ENCODE data around the gene CD44. TPM values are rescaled to one million over a fixed set of nuclear protein-coding genes. Genes with fewer than 3 reads are reported as not detected.
A peak's percentile ranks its signal among the peaks of the same experiment; 100 is the strongest.
"Not testable (repeated sequence)": the region's sequence is repeated elsewhere in the genome, so short reads cannot be mapped to it uniquely, and the experiment has no call there.

Gene CD44
- total RNA-seq (446 and 660 TPM in 2 replicates), polyA plus RNA-seq (980 and 2,078 TPM in 2 replicates), polyA minus RNA-seq (ENCODE audit: low replicate concordance) (898 and 1,775 TPM in 2 replicates)
- 599 and 1,130 TPM in 2 replicates for polyA plus RNA-seq (2012)

DNA sequence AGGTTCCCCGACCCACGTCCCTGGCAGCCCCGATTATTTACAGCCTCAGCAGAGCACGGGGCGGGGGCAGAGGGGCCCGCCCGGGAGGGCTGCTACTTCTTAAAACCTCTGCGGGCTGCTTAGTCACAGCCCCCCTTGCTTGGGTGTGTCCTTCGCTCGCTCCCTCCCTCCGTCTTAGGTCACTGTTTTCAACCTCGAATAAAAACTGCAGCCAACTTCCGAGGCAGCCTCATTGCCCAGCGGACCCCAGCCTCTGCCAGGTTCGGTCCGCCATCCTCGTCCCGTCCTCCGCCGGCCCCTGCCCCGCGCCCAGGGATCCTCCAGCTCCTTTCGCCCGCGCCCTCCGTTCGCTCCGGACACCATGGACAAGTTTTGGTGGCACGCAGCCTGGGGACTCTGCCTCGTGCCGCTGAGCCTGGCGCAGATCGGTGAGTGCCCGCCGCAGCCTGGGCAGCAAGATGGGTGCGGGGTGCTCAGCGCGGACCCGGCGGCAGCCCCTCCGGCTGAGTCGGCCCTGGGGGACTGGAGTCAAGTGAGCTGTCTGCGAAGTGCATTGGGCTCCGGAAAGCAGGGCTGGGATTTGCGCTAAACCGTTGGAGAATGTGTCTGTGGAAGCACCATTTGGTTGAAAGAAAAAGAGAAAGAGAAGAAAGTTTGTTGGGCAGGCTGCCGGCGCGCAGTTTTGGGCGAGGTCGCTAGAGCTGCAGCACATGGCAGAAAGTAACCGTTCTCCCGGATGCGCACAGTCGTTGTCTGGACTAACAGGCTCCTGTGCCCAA lies at the start of gene CD44:
Gene CD44 (plus strand): TSS at position 229 of the 779 bp plus-strand sequence. CDS start 133 bp downstream, at position 362.
- no peak for TF ChIP-seq EZH2 (IDR thresholded peaks at IDR 0.05; ENCODE audit: low read length, missing control alignments)
- TF ChIP-seq, protein P1, sequence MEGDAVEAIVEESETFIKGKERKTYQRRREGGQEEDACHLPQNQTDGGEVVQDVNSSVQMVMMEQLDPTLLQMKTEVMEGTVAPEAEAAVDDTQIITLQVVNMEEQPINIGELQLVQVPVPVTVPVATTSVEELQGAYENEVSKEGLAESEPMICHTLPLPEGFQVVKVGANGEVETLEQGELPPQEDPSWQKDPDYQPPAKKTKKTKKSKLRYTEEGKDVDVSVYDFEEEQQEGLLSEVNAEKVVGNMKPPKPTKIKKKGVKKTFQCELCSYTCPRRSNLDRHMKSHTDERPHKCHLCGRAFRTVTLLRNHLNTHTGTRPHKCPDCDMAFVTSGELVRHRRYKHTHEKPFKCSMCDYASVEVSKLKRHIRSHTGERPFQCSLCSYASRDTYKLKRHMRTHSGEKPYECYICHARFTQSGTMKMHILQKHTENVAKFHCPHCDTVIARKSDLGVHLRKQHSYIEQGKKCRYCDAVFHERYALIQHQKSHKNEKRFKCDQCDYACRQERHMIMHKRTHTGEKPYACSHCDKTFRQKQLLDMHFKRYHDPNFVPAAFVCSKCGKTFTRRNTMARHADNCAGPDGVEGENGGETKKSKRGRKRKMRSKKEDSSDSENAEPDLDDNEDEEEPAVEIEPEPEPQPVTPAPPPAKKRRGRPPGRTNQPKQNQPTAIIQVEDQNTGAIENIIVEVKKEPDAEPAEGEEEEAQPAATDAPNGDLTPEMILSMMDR (conservative IDR thresholded peaks at IDR 0.05 in 1 of 2, IDR thresholded peaks at IDR 0.05 in 1 of 2; ENCODE audit: low read depth in 1 of 2, low read length in 2 of 2), result no peak
- no peaks in the 10 kb centered on the region for H3K9me3 ChIP-seq (ENCODE audit: control insufficient read depth, insufficient read depth, low read depth, low read length)
- no peaks in the 10 kb centered on the region for H3K27me3 ChIP-seq (ENCODE audit: control insufficient read depth, insufficient read depth, low read length)
- peak within 1 kb of the TSS; percentile 94 for H3K4me2 ChIP-seq (ENCODE audit: extremely low read depth, insufficient read depth, low read length)
- H3K79me2 ChIP-seq (ENCODE audit: control insufficient read depth, insufficient read depth, low read length), result peaks cover 59% of the 10 kb centered on the region
- peak within 1 kb of the TSS; percentile 56 to 99 (median 94) for H3K4me3 ChIP-seq (replicated peaks in 1 of 4; ENCODE audit: control extremely low read depth in 1 of 4, insufficient read depth in 1 of 4, low read depth in 3 of 4, low read length in 4 of 4)
- peak within 1 kb of the TSS; percentile 91 for H3K27ac ChIP-seq (ENCODE audit: insufficient read depth, low read length)
- no peaks in the 10 kb centered on the region for H4K20me1 ChIP-seq (ENCODE audit: control insufficient read depth, extremely low read depth, insufficient read depth, low read length)
- H3K9ac ChIP-seq (ENCODE audit: insufficient read depth, low read length), result peak within 1 kb of the TSS; percentile 93
- H2AFZ ChIP-seq (ENCODE audit: low read length), result no peak within 1 kb of the TSS
- H3K4me1 ChIP-seq (ENCODE audit: control insufficient read depth, extremely low read depth, insufficient read depth, low read length), result peaks cover 19% of the 10 kb centered on the region
- H3K36me3 ChIP-seq (ENCODE audit: control insufficient read depth, insufficient read depth, low read length), result peaks cover 9% of the 10 kb centered on the region
- peak; percentile 88 to 90 for DNase-seq (ENCODE audit: low read depth in 2 of 2)

DNA sequence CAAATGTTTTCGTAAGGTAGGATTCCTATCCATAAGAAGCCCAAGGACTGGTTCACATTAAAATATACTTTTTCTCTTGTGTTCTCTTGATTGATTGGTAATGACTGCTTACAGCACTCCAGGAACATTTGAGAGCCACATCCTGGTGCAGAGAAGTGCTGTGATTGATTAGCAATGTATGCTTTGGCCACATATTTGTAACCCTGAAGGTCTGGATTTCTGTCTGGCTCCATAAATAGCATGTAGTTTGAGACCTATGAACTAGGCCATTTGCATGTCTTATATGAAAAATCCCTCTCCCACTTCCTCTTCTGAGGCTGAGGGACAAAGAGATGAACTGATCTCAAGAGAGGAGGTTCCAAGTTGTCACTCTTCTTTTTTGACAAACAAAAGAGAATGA lies 49.3 kb upstream of the CD44 start:
- Histone ChIP-seq H3K9ac (ENCODE audit: insufficient read depth, low read length) (no peak overlapping the region), H3K79me2 (ENCODE audit: control insufficient read depth, insufficient read depth, low read length) (no peaks in the 10 kb centered on the region), H4K20me1 (ENCODE audit: control insufficient read depth, extremely low read depth, insufficient read depth, low read length) (no peaks in the 10 kb centered on the region), H3K27me3 (ENCODE audit: control insufficient read depth, insufficient read depth, low read length) (no peaks in the 10 kb centered on the region), H3K36me3 (ENCODE audit: control insufficient read depth, insufficient read depth, low read length) (no peaks in the 10 kb centered on the region), H3K4me3 (replicated peaks in 1 of 4; ENCODE audit: control extremely low read depth in 1 of 4, insufficient read depth in 1 of 4, low read depth in 3 of 4, low read length in 4 of 4) (no peak overlapping the region), H3K4me1 (ENCODE audit: control insufficient read depth, extremely low read depth, insufficient read depth, low read length) (peaks cover 2% of the 10 kb centered on the region), H3K27ac (ENCODE audit: insufficient read depth, low read length) (no peak overlapping the region), H3K4me2 (ENCODE audit: extremely low read depth, insufficient read depth, low read length) (no peak overlapping the region), H3K9me3 (ENCODE audit: control insufficient read depth, insufficient read depth, low read depth, low read length) (no peaks in the 10 kb centered on the region), H2AFZ (ENCODE audit: low read length) (no peak overlapping the region)
- DNase-seq (ENCODE audit: low read depth in 2 of 2), result no peak
- no peak for TF ChIP-seq EZH2 (IDR thresholded peaks at IDR 0.05; ENCODE audit: low read length, missing control alignments)
- TF ChIP-seq, protein P1 (conservative IDR thresholded peaks at IDR 0.05 in 1 of 2, IDR thresholded peaks at IDR 0.05 in 1 of 2; ENCODE audit: low read depth in 1 of 2, low read length in 2 of 2), result no peak

DNA sequence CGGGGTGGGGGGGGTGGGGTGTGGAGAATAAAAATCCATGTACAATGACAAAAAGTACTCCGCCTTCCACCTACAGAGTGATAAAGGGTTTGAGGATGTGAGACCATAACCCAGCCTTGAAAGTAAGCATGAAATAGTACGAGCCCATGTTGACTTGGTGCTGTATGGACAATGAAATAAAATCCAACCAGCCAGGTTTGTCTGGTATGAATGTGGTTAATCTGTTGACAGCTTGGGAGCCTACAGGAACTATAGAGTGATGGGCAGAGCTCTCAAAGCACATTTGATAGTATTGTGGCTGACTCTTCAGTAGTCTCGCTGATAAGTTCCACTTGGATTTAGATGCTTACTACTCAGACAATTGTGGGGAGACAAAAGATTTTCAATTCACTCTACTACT lies 48.8 kb upstream of the CD44 start:
- Histone ChIP-seq H3K9ac (ENCODE audit: insufficient read depth, low read length) (no peak overlapping the region), H3K4me2 (ENCODE audit: extremely low read depth, insufficient read depth, low read length) (no peak overlapping the region), H3K4me1 (ENCODE audit: control insufficient read depth, extremely low read depth, insufficient read depth, low read length) (peaks cover 2% of the 10 kb centered on the region), H3K27ac (ENCODE audit: insufficient read depth, low read length) (no peak overlapping the region), H3K4me3 (replicated peaks in 1 of 4; ENCODE audit: control extremely low read depth in 1 of 4, insufficient read depth in 1 of 4, low read depth in 3 of 4, low read length in 4 of 4) (no peak overlapping the region), H4K20me1 (ENCODE audit: control insufficient read depth, extremely low read depth, insufficient read depth, low read length) (no peaks in the 10 kb centered on the region), H3K79me2 (ENCODE audit: control insufficient read depth, insufficient read depth, low read length) (no peaks in the 10 kb centered on the region), H3K27me3 (ENCODE audit: control insufficient read depth, insufficient read depth, low read length) (no peaks in the 10 kb centered on the region), H3K36me3 (ENCODE audit: control insufficient read depth, insufficient read depth, low read length) (no peaks in the 10 kb centered on the region), H2AFZ (ENCODE audit: low read length) (no peak overlapping the region), H3K9me3 (ENCODE audit: control insufficient read depth, insufficient read depth, low read depth, low read length) (no peaks in the 10 kb centered on the region)
- TF ChIP-seq EZH2 (IDR thresholded peaks at IDR 0.05; ENCODE audit: low read length, missing control alignments), result no peak
- TF ChIP-seq, protein P1 (conservative IDR thresholded peaks at IDR 0.05 in 1 of 2, IDR thresholded peaks at IDR 0.05 in 1 of 2; ENCODE audit: low read depth in 1 of 2, low read length in 2 of 2), result no peak
- DNase-seq (ENCODE audit: low read depth in 2 of 2), result no peak

DNA sequence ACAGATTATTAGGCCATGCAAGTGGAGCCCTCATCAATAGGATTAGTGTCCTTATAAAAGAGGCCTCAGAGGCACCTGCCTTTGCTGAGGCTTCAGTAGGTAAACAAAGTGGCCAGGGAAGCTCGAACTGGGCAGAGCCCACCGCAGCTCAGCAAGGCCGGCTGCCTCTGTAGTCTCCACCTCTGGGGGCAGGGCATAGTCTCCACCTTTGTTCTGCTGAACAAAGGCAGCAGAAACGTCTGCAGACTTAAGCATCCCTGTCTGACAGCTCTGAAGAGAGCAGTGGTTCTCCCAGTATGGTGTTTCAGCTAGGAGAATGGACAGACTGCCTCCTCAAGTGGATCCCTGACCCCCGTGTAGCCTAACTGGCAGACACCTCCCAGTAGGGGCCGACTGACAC lies 48.0 kb upstream of the CD44 start:
- not testable (repeated sequence) for H3K9ac ChIP-seq (ENCODE audit: insufficient read depth, low read length); H4K20me1 ChIP-seq (ENCODE audit: control insufficient read depth, extremely low read depth, insufficient read depth, low read length)

More for the DNA sequence above, 48.0 kb upstream of the CD44 start:
- H3K4me3 ChIP-seq (replicated peaks in 1 of 4; ENCODE audit: control extremely low read depth in 1 of 4, insufficient read depth in 1 of 4, low read depth in 3 of 4, low read length in 4 of 4); H3K4me1 ChIP-seq (ENCODE audit: control insufficient read depth, extremely low read depth, insufficient read depth, low read length); H2AFZ ChIP-seq (ENCODE audit: low read length); DNase-seq (ENCODE audit: low read depth in 2 of 2); H3K27me3 ChIP-seq (ENCODE audit: control insufficient read depth, insufficient read depth, low read length); H3K4me2 ChIP-seq (ENCODE audit: extremely low read depth, insufficient read depth, low read length); H3K27ac ChIP-seq (ENCODE audit: insufficient read depth, low read length); H3K9me3 ChIP-seq (ENCODE audit: control insufficient read depth, insufficient read depth, low read depth, low read length); H3K79me2 ChIP-seq (ENCODE audit: control insufficient read depth, insufficient read depth, low read length); H3K36me3 ChIP-seq (ENCODE audit: control insufficient read depth, insufficient read depth, low read length): not testable (repeated sequence)
